Measurements from ENCODE around the gene PSMB2. TPM values are rescaled to one million over a fixed set of nuclear protein-coding genes. Genes with fewer than 3 reads are reported as not detected.

PSMB2 gene
- total and polyA plus RNA-seq, 2 experiments from 2014 or later, result 22.5 to 72.8 TPM

- Histone ChIP-seq H3K27me3 (peaks cover 14% of the 10 kb centered on the region), H3K4me3 (no peak overlapping the region), H3K4me1 (ENCODE audit: low read depth) (no peaks in the 10 kb centered on the region), H3K9me3 (ENCODE audit: low read depth) (no peaks in the 10 kb centered on the region), H3K36me3 (no peaks in the 10 kb centered on the region), H3K27ac (no peak overlapping the region)
- no peak for DNase-seq (ENCODE audit: low read depth in 1 of 2, low spot score in 1 of 2)
- TF ChIP-seq CTCF (IDR thresholded peaks at IDR 0.05; ENCODE audit: low read depth, low read length), result no peak
Observed at GRCh38 chr1:35564884-35565741, 76.2 kb downstream of the PSMB2 start.

GRCh38 chr1:35564037-35564883, 77.1 kb downstream of the PSMB2 start:
- no peaks in the 10 kb centered on the region for H3K36me3 ChIP-seq
- DNase-seq (ENCODE audit: low read depth in 1 of 2, low spot score in 1 of 2), result peak; percentile 85 to 86
- H3K9me3 ChIP-seq (ENCODE audit: low read depth), result no peaks in the 10 kb centered on the region

GRCh38 chr1:35563166-35563565, 78.2 kb downstream of the PSMB2 start:
- peaks cover 3% of the 10 kb centered on the region for H3K27me3 ChIP-seq
- H3K36me3 ChIP-seq, result no peaks in the 10 kb centered on the region
- H3K27ac ChIP-seq, result no peak overlapping the region
- no peaks in the 10 kb centered on the region for H3K9me3 ChIP-seq (ENCODE audit: low read depth)
- DNase-seq (ENCODE audit: low read depth in 1 of 2, low spot score in 1 of 2), result no peak
- TF ChIP-seq CTCF (IDR thresholded peaks at IDR 0.05; ENCODE audit: low read depth, low read length), result no peak
- H3K4me3 ChIP-seq, result no peak overlapping the region
- no peaks in the 10 kb centered on the region for H3K4me1 ChIP-seq (ENCODE audit: low read depth)

More at GRCh38 chr1:35564037-35564883, 77.1 kb downstream of the PSMB2 start:
- Histone ChIP-seq H3K27ac (no peak overlapping the region), H3K4me1 (ENCODE audit: low read depth) (no peaks in the 10 kb centered on the region), H3K27me3 (peaks cover 5% of the 10 kb centered on the region), H3K4me3 (no peak overlapping the region)
- TF ChIP-seq CTCF (IDR thresholded peaks at IDR 0.05; ENCODE audit: low read depth, low read length), result peak; percentile 78

GRCh38 chr1:35561972-35562680, 79.2 kb downstream of the PSMB2 start:
- H3K27me3 ChIP-seq, result no peaks in the 10 kb centered on the region
- H3K4me3 ChIP-seq, result no peak overlapping the region
- no peaks in the 10 kb centered on the region for H3K9me3 ChIP-seq (ENCODE audit: low read depth)
- no peaks in the 10 kb centered on the region for H3K4me1 ChIP-seq (ENCODE audit: low read depth)
- no peaks in the 10 kb centered on the region for H3K36me3 ChIP-seq
- H3K27ac ChIP-seq, result no peak overlapping the region
- no peak for TF ChIP-seq CTCF (IDR thresholded peaks at IDR 0.05; ENCODE audit: low read depth, low read length)
- no peak for DNase-seq (ENCODE audit: low read depth in 1 of 2, low spot score in 1 of 2)

GRCh38 chr1:35561297-35561971, 79.9 kb downstream of the PSMB2 start:
- DNase-seq (ENCODE audit: low read depth in 1 of 2, low spot score in 1 of 2), result no peak
- no peaks in the 10 kb centered on the region for H3K36me3 ChIP-seq
- H3K4me3 ChIP-seq, result no peak overlapping the region
- H3K27me3 ChIP-seq, result no peaks in the 10 kb centered on the region
- no peaks in the 10 kb centered on the region for H3K9me3 ChIP-seq (ENCODE audit: low read depth)
- peaks cover under 1% of the 10 kb centered on the region for H3K4me1 ChIP-seq (ENCODE audit: low read depth)
- no peak for TF ChIP-seq CTCF (IDR thresholded peaks at IDR 0.05; ENCODE audit: low read depth, low read length)
- H3K27ac ChIP-seq, result no peak overlapping the region
